Keratinocyte (primary cell): ENCODE measurements around the gene STK32B.

Experiments
- EZH2 ChIP-seq: IDR thresholded peaks from one replicate; pipeline ENCODE4 v1.6.1; 2012; ENCODE audit warnings: inconsistent platforms, mild to moderate bottlenecking, low read length, moderate library complexity
- TF ChIP-seq, protein P1 (sequence below), 3 experiments: IDR thresholded peaks in 1 of 3; conservative IDR thresholded peaks in 1 of 3; optimal IDR thresholded peaks in 1 of 3; 2 replicates in 2 of 3; 3 replicates in 1 of 3; pipeline versions ENCODE3 to v1.5.1; 2011; ENCODE audit warnings: low read length in 3 of 3, mild to moderate bottlenecking in 3 of 3, moderate library complexity in 2 of 3, control low read depth in 1 of 3, inconsistent platforms in 1 of 3; ENCODE audit not compliant: insufficient read depth in 2 of 3; ENCODE audit errors: extremely low read depth in 1 of 3

DNA sequence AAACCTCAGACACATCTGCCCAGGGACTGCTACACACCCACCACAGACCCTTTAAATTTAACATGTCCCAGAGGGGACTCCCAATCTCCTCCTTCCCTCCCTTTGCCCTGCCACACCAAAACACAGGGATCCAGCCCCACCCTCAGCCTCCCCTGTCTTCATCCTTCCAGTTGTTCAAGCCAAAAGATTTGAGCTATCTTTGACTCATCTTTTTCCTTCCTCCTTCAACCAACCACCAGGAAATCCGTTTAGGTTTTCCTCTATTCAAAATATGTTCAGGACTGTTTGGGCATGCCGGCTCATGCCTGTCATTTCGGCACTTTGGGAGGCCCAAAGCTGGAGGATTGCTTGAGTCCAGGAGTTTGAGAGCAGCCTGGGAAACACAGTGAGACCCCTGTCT lies 6.9 kb upstream of the STK32B start:
- TF ChIP-seq, protein P1, sequence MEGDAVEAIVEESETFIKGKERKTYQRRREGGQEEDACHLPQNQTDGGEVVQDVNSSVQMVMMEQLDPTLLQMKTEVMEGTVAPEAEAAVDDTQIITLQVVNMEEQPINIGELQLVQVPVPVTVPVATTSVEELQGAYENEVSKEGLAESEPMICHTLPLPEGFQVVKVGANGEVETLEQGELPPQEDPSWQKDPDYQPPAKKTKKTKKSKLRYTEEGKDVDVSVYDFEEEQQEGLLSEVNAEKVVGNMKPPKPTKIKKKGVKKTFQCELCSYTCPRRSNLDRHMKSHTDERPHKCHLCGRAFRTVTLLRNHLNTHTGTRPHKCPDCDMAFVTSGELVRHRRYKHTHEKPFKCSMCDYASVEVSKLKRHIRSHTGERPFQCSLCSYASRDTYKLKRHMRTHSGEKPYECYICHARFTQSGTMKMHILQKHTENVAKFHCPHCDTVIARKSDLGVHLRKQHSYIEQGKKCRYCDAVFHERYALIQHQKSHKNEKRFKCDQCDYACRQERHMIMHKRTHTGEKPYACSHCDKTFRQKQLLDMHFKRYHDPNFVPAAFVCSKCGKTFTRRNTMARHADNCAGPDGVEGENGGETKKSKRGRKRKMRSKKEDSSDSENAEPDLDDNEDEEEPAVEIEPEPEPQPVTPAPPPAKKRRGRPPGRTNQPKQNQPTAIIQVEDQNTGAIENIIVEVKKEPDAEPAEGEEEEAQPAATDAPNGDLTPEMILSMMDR (optimal IDR thresholded peaks at IDR 0.05 in 1 of 3, IDR thresholded peaks at IDR 0.05 in 1 of 3, conservative IDR thresholded peaks at IDR 0.05 in 1 of 3; ENCODE audit: extremely low read depth in 1 of 3, insufficient read depth in 2 of 3, low read length in 3 of 3), result no peak
- TF ChIP-seq EZH2, result no peak
